GM12874 (cell line): ENCODE data around the gene FHIT.

ENCODE experiments used
- TF ChIP-seq, protein P1 (sequence below): IDR thresholded peaks from 2 replicates; pipeline ENCODE4 v1.5.1; 2011; ENCODE audit warnings: low read depth, mild to moderate bottlenecking, control low read depth, low read length, moderate library complexity; ENCODE audit not compliant: insufficient read depth

Gene FHIT

DNA sequence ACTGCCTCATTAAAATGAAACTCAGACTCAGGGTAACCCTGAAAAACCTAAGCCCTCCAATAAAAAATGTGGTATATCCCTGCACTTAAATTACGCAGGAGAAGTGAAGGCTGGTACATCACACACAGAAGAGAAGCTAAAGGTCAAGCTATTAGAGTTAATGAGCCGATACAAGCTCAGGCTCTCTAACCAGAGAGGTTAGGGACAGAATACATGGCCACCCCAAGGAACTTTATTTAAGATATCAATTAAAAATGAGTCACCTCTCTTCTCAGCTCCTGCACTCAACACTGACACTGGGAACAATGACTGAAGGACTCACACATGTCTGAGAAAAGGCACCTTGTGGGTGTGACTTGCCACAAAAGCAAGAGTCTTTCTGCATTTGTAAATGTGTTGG lies 1400.8 kb downstream of the FHIT start:
- TF ChIP-seq, protein P1, sequence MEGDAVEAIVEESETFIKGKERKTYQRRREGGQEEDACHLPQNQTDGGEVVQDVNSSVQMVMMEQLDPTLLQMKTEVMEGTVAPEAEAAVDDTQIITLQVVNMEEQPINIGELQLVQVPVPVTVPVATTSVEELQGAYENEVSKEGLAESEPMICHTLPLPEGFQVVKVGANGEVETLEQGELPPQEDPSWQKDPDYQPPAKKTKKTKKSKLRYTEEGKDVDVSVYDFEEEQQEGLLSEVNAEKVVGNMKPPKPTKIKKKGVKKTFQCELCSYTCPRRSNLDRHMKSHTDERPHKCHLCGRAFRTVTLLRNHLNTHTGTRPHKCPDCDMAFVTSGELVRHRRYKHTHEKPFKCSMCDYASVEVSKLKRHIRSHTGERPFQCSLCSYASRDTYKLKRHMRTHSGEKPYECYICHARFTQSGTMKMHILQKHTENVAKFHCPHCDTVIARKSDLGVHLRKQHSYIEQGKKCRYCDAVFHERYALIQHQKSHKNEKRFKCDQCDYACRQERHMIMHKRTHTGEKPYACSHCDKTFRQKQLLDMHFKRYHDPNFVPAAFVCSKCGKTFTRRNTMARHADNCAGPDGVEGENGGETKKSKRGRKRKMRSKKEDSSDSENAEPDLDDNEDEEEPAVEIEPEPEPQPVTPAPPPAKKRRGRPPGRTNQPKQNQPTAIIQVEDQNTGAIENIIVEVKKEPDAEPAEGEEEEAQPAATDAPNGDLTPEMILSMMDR: no peak

DNA sequence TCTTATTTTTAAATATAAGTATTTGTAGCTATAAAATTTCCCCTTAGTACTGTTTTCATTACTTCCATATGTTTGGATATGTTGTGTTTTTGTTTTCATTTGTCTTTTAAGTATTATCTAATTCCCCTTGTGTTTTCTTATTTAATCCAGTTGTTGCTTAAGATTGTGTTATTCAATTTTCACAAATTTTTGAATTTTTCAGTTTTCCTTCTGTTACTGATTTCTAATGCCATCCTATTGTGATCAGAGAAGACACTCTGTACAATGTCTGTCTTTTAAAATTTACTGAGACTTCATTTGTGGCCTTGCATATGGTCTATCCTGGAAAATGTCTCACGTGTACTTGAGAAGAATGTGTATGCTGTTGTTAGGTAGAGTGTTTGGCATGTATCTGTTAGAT lies 1405.9 kb downstream of the FHIT start:
- TF ChIP-seq, protein P1: no peak

DNA sequence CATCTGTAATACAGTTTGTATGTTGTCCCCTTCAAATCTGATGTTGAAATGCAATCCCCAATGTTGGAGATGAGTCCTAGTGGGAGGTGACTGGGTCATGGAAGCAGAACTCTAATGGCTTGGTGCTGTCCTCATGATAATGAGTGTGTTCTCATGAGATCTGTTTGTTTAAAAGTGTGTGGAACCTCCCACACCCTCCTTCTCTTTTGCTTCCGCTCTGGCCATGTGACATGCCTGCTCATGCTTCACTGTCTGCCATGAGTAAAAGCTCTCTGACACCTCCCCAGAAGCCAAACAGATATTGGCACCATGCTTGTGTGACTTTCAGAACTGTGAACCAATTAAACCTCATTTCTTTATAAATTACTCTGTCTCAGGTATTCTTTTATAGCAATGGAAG lies 1407.4 kb downstream of the FHIT start:
- TF ChIP-seq, protein P1: no peak

DNA sequence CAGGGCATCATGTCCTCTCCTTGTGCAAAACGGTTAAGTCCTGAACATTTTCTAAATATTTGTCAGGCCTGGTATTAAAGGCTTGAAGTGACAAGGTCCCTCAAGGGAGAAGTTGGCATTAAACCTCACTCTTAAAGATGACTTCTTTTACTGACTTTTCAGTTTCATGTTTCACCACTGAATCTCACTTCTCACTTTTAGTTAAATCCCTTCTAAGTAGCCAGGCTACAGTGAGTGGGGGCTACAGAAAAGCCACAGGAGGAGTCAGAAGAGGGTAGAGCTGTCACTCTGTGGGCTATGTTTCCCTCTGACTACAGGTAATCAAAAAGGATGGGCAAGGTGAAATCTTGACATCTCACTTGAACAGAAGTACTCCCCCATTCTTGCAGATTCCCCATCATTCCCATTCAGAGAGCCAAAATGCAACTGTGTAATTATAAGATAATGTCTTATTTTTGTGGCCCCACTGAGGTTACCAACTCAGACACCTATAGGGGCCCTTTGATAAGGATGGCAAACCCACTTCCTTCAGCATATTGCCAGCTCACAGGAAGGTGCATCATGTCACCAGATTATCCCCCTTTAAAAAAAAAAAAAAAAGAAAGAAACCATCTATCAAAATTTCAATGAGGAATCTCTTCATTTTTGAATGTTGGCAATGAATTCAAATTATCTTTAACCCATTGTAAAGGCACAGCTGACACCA lies 1411.3 kb downstream of the FHIT start:
- TF ChIP-seq, protein P1: no peak

DNA sequence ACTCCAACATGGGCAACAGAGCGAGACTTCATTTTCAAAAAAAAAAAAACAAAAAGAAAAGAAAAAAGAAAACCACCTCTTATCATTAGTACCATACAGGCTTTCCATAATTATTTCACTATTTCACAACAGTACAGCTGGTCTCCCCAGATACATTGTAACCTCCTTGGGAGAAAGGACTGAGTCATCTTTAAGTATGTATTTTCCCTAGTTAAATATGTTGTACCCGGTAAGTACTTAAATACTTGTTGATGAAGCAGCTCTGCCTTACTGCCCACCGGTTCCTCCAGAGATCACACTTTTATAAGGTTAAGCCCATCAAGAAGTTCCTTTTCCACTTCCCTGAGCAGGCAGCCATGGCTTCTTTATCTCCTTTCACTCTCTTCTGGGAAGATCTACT lies 1412.0 kb downstream of the FHIT start:
- TF ChIP-seq, protein P1: no peak

DNA sequence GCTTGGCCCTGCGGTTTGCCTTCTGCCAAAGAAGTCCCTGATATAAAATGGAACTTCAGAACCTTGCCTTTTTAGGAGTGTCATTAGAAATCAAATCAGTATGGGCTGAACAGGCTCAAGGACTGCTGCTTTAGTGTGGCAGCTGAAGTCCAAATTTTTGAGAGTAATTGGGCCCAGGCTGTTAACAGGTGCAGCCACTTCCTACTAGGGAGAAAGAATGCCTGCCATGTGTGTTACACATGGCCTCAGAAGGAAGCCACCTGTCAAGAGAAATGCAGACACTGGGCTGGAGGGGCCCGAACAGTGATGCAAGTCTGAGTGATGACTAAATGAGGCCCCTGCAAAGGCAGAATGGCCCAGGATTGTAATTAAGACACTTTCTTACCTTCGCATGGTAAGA lies 1414.7 kb downstream of the FHIT start:
- TF ChIP-seq, protein P1: no peak

DNA sequence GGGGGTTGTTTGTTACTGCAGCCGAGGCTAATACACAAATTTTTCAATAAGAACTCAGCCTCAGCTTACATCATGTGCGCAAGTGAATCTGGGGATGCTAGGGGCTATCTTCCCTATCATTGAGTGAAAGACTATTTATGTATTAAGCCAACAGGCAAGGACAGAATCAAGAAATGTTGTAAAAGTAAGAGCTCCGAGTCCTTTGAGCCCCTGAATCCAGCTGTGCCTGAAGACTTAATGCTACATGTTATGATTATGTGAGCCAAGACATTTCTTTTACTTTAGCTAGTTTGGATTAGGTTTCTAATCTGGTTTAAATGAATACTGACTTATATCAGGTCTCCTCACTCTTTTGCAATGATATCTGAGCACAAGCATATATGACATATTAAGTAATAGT lies 1418.5 kb downstream of the FHIT start:
- TF ChIP-seq, protein P1: no peak
